A673 (cell line): ENCODE data around the gene ME1. TPM values are rescaled to one million over a fixed set of nuclear protein-coding genes. Genes with fewer than 3 reads are reported as not detected.

ENCODE experiments used
- BruUV-seq: library from RNA; stranded (reverse); fragments of 400-500 nt; replicated peaks from 2 replicates; lab custom pipeline; 2021; lab: Mats Ljungman, UMichigan
- CTCF ChIA-PET: fragments of 300-600 bp; sonication (Branson Sonifier 250); formaldehyde crosslinking; loops from one replicate; lab custom pipeline; 2022; ENCODE audit warnings: antibody characterized with exemption; lab: Charles Lee
- POLR2A ChIA-PET: fragments of 300-600 bp; sonication (Branson Sonifier 250); formaldehyde crosslinking; loops from one replicate; lab custom pipeline; 2022; ENCODE audit warnings: antibody characterized with exemption; ENCODE audit not compliant: low non-redundant PET; lab: Charles Lee
- DNase-seq: peaks from one replicate; pipeline ENCODE4 v3.0.0-alpha.2; 2015; ENCODE audit warnings: low spot score
- H3K27ac ChIP-seq: fragments of 200-600 bp; sonication (generic); 2 replicates; pipeline ENCODE4 v1.5.1; 2016; ENCODE audit warnings: mixed run types, low read depth, mild to moderate bottlenecking, mixed read lengths, antibody characterized with exemption, low read length; ENCODE audit not compliant: poor library complexity, severe bottlenecking
- H3K27me3 ChIP-seq: fragments of 200-600 bp; sonication (generic); replicated peaks from 2 replicates; pipeline ENCODE4 v1.6.1; 2017; ENCODE audit warnings: mixed run types, low read depth, mild to moderate bottlenecking, mixed read lengths, antibody characterized with exemption, low read length; ENCODE audit not compliant: insufficient read depth, poor library complexity
- H3K36me3 ChIP-seq: fragments of 200-600 bp; sonication (generic); 2 replicates; pipeline ENCODE4 v1.6.1; 2016; ENCODE audit warnings: mixed run types, mild to moderate bottlenecking, mixed read lengths, antibody characterized with exemption, low read length; ENCODE audit not compliant: insufficient read depth, poor library complexity, severe bottlenecking
- H3K4me1 ChIP-seq: fragments of 200-600 bp; sonication (generic); 2 replicates; pipeline ENCODE4 v1.6.1; 2017; ENCODE audit warnings: mixed run types, mild to moderate bottlenecking, mixed read lengths, antibody characterized with exemption, low read length; ENCODE audit not compliant: insufficient read depth, poor library complexity, severe bottlenecking
- H3K4me3 ChIP-seq: fragments of 200-600 bp; sonication (generic); 2 replicates; pipeline ENCODE4 v1.5.1; 2016; ENCODE audit warnings: low read depth, mixed run types, mild to moderate bottlenecking, mixed read lengths, low read length; ENCODE audit not compliant: poor library complexity, severe bottlenecking
- H3K9me3 ChIP-seq: fragments of 200-600 bp; sonication (generic); 2 replicates; pipeline ENCODE4 v1.6.1; 2016; ENCODE audit warnings: mixed run types, low read depth, mild to moderate bottlenecking, mixed read lengths, antibody characterized with exemption, low read length; ENCODE audit not compliant: poor library complexity, severe bottlenecking
- EZH2 ChIP-seq: fragments of 200-600 bp; sonication (generic); IDR thresholded peaks from 2 replicates; pipeline ENCODE4 v1.6.1; 2017; ENCODE audit warnings: borderline replicate concordance, low read depth, mild to moderate bottlenecking, mixed read lengths, antibody characterized with exemption, low read length; ENCODE audit not compliant: poor library complexity, severe bottlenecking
- intact Hi-C: fragments of 100-400 bp; cut with micrococcal nuclease; formaldehyde crosslinking; loops from one replicate; pipeline ENCODE4 v1.10.0; 2022; ENCODE audit not compliant: unreplicated experiment
- total RNA-seq: library from RNA; stranded (reverse); gene quantifications from 2 replicates; pipeline ENCODE4 v1.2.3, GENCODE V29; 2021
- TF ChIP-seq, protein P1 (sequence below): fragments of 300-800, 200-600 bp; sonication (generic); conservative IDR thresholded peaks from 2 replicates; pipeline ENCODE4 v1.5.1; 2017; ENCODE audit warnings: low read depth, mild to moderate bottlenecking, antibody characterized with exemption, low read length, moderate library complexity, mixed read lengths

ME1 gene
- total RNA-seq, 1 experiment from 2014 or later: 78.8 TPM

- Histone ChIP-seq H3K36me3 (peaks cover 12% of the 10 kb centered on the region), H3K27ac (peak overlapping the region; percentile 32), H3K27me3 (no peaks in the 10 kb centered on the region), H3K4me3 (no peak overlapping the region), H3K9me3 (no peaks in the 10 kb centered on the region), H3K4me1 (peaks cover 73% of the 10 kb centered on the region)
- no peak for DNase-seq
- no TSS peak for BruUV-seq
- POLR2A ChIA-PET: no interaction called here
- CTCF ChIA-PET: no interaction called here
- intact Hi-C loops: no loop called here
- no peak for TF ChIP-seq EZH2
- TF ChIP-seq, protein P1, sequence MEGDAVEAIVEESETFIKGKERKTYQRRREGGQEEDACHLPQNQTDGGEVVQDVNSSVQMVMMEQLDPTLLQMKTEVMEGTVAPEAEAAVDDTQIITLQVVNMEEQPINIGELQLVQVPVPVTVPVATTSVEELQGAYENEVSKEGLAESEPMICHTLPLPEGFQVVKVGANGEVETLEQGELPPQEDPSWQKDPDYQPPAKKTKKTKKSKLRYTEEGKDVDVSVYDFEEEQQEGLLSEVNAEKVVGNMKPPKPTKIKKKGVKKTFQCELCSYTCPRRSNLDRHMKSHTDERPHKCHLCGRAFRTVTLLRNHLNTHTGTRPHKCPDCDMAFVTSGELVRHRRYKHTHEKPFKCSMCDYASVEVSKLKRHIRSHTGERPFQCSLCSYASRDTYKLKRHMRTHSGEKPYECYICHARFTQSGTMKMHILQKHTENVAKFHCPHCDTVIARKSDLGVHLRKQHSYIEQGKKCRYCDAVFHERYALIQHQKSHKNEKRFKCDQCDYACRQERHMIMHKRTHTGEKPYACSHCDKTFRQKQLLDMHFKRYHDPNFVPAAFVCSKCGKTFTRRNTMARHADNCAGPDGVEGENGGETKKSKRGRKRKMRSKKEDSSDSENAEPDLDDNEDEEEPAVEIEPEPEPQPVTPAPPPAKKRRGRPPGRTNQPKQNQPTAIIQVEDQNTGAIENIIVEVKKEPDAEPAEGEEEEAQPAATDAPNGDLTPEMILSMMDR: no peak
Measured at GRCh38 chr6:83385473-83385872, 45.4 kb downstream of the ME1 start.

DNA sequence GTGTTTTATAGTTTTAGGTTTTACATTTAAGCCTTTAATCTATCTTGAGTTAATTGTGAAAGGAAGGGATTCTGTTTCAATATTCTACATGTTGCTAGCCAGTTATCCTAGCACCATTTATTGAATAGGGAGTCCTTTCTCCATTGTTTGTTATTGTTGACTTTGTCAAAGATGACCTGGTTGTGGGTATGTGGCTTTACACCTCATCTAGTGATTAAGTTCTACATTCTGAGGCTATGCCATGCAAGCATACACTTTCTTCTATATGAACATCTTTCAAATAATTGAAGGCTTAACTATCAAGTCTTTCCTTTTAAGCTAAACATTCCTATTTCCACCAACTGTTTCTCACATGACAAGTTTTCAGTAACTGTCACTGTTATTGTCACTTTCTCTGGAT is 46.1 kb downstream of the ME1 start:
- Histone ChIP-seq H3K4me3 (no peak overlapping the region), H3K27ac (peak overlapping the region; percentile 32), H3K9me3 (no peaks in the 10 kb centered on the region), H3K4me1 (peaks cover 77% of the 10 kb centered on the region), H3K36me3 (peaks cover 12% of the 10 kb centered on the region), H3K27me3 (no peaks in the 10 kb centered on the region)
- ChIA-PET CTCF (no interaction called here), POLR2A (no interaction called here)
- DNase-seq: no peak
- TF ChIP-seq, protein P1: no peak
- TF ChIP-seq EZH2: no peak
- intact Hi-C loops: no loop called here
- BruUV-seq: no TSS peak

DNA sequence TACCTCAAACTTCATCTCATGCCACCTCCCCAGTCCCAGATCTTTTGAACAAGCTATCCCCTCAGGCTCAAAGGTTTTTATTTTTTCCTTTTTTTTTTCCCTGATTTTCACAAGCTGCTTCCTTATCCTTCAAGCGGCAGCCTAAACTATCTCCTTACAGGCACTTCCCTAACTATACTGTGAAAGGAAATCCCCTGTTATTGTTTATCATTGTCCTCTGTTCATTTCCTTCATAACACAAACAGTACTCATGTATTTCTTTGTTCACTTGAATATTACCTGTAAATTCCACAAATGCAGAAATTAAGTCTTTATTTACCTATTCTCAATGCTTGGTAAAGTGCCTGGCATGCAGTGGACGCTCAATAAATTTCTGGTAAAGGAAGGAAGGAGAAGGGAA is 48.9 kb downstream of the ME1 start:
- peaks cover 95% of the 10 kb centered on the region for H3K4me1 ChIP-seq
- H3K27ac ChIP-seq: peak overlapping the region; percentile 89
- CTCF ChIA-PET: no interaction called here
- H3K27me3 ChIP-seq: no peaks in the 10 kb centered on the region
- H3K9me3 ChIP-seq: no peaks in the 10 kb centered on the region
- no peaks in the 10 kb centered on the region for H3K36me3 ChIP-seq
- TF ChIP-seq, protein P1: no peak
- TF ChIP-seq EZH2: no peak
- no TSS peak for BruUV-seq
- no peak for DNase-seq
- peak overlapping the region; percentile 15 for H3K4me3 ChIP-seq
- POLR2A ChIA-PET: no interaction called here
- intact Hi-C loops: no loop called here
